Esophagus squamous epithelium (tissue), 4 donors: ENCODE data around the gene CAMSAP3.

Source experiments
- CTCF ChIP-seq, 6 experiments: fragments of 450-650 bp in 4 of 6; fragments of 200-600 bp in 2 of 6; sonication (generic) in 2 of 6; IDR thresholded peaks; one replicate each; pipeline ENCODE4 v1.5.1; 2016 to 2019; ENCODE audit warnings: antibody characterized with exemption in 6 of 6, mild to moderate bottlenecking in 4 of 6, moderate library complexity in 4 of 6
- POLR2A ChIP-seq, 4 donors: fragments of 450-650 bp; IDR thresholded peaks; one replicate each; pipeline ENCODE4 v1.6.1; 2017; ENCODE audit warnings: antibody characterized with exemption in 4 of 4, mild to moderate bottlenecking in 4 of 4, moderate library complexity in 3 of 4

DNA sequence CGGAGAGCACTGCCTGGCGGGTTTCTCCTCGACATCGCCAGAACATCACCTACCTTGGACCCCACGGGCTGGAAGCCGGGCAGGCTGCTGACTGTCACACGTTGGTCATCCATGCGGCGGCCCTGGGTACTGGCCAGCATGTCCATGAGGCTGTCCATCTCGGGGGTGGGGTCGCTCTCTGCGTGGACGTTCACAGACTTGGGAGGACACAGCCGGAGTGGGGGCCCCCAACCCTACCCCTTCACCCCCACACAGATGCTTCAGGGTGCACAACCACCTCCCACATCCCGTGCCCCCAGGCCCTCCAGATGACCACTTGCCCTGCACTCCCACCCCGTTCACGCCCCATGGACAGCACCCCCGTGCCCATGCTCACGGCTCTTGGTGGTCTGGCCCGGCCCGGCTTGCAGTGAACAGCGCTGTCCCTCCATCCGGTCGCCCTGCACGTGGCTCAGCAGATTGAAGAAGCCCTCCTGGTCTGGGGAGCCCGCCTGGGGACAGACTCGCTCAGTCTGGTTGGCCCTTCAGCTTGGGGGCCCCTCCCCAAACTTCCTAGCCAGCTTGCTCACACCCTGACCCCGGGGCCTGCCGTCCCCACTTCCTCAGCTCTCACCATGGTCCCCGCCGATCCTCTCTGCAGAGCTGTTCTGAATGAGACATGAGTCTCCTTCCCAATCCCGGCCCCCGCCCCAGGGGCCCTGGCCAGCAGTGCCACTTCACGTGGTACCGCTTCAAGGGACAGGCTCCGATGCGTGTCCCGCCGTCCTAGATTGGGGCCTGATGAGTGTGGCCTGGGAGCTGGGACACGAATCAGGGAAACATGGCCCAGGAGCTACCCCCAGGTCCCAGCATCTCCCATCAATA lies 36.9 kb downstream of the CAMSAP3 start:
- TF ChIP-seq CTCF (IDR thresholded peaks at IDR 0.05) (no peak), POLR2A (IDR thresholded peaks at IDR 0.05) (no peak)
